GM19239 (cell line): ENCODE data around the gene NFASC.

Experiments used
- DNase-seq: peaks from one replicate; pipeline ENCODE4 v3.0.0; 2011; ENCODE audit warnings: low spot score; ENCODE audit not compliant: insufficient read length
- FAIRE-seq: peaks from 2 replicates; lab custom pipeline; 2011; peaks lifted over from hg19 to GRCh38; lab: Jason Lieb, UNC

The NFASC gene

DNA sequence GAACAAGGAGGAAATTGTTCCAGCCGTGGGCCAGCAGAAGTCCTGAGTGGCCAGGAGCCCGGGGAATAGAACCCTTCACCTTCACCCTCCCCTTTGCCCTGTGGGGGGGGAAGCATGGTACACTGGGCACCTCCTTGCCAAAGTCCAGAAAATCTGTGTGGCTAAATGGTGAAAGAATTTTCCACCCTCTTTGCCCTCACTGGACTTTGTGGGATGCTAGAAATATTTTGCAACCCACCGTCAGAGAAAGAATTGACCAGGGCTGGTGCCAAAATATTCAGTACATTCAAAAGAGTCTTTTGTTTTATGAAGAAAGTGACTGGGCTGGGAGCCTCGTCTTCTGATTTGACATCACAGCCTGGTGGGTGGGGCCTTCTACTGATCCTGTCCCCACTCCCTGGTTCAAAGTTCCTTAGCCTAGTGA lies 14.6 kb downstream of the NFASC start:
- no peak for FAIRE-seq

GRCh38 chr1:204885790-204886189 lies 15.1 kb downstream of the NFASC start:
- FAIRE-seq (no peak), DNase-seq (no peak)

More for the DNA sequence above, 14.6 kb downstream of the NFASC start:
- no peak for DNase-seq

GRCh38 chr1:204887846-204888245 lies 17.2 kb downstream of the NFASC start:
- FAIRE-seq = no peak
- no peak for DNase-seq

DNA sequence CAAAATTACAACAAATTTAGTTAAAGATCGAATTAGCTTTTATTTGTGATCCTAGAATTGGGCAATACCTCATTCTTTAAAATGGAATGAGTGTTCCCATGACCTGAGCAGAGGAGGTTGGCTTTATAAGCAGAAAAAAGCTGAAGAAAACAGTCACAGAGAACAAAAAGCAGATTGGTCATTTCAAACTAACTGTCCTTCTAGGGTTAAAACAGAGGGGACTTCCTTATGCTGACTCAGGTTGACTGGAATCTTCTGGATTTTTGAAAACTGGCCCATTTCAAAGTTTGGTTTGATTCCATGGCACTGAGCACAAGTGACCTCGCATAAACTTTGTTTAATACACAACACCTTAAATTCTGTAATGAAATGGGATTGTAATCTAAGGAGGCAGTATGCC lies 17.6 kb downstream of the NFASC start:
- DNase-seq (no peak), FAIRE-seq (no peak)

- no peak for DNase-seq
- no peak for FAIRE-seq
Observed at GRCh38 chr1:204889681-204890383, 19.2 kb downstream of the NFASC start.

DNA sequence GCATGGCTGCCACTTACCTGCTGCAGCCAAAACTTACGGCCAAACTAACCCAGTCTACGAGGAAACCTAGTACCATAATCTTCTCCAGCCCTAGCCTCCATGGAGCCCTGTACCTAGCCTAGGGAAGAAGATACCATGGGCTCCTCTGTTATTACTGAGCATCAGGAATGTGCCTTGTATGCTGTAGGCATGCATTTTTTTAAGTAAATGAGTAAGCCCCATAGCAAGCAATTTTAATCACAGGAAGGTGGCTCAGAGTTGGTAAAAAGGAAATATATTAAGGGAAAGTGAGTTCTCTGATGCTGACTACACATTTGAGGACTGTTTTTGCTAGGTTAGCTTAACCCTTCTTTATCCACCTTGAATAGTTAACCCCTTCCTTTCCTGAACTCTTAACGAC lies 21.2 kb downstream of the NFASC start:
- FAIRE-seq (no peak), DNase-seq (no peak)

DNA sequence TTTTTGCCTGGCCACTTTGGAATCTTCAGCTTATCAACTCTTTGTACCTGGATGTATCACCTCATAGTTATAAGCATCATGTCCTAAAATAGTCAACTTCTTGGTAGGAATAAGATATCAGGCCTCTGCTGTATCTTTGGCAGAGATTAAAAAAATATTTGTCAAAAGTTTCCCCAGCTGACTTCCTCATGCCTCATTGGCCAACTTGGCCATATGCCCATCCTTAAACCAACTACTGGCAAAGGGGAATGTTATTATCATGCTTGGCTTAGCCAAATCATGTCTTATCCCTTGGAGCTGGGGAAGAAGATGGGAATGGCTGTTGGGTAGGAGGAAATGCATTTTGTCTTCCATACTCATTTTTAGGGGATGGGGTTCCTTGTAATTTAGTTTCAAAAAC lies 23.4 kb downstream of the NFASC start:
- no peak for FAIRE-seq
- no peak for DNase-seq

GRCh38 chr1:204894606-204895005 lies 23.9 kb downstream of the NFASC start:
- FAIRE-seq (no peak), DNase-seq (no peak)

GRCh38 chr1:204896023-204896422 lies 25.4 kb downstream of the NFASC start:
- no peak for FAIRE-seq

DNA sequence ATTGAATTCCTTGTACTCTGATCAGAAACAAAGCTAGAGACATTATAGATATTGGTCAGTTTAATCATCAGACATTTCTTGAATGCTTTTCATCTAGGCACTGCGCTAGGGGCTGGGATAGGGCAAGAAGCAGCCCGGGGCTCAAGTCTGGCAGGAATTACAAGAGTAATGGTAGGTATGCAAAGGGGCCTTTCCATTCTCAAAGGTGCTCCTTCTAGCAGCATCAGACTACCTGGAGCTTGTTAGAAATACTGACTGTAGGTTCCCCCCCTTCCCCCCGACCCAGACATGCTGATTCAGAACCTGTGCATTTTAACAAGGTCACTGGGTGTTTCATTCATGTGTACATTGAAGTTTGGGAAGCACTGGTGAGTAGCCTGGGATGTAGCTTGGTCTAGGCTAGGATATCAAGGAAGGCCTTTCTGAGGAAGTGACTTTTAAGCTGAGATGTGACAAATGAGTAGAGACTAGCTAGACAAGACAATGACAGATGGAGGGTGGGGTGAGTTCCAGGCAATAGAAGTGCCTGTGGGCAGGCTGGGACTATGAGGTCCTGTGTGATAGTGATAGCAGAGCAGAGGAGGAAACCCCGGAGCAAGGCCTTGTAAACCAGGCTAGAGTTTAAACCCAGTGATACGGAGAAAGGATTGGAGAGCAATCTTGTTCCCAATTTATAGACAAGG lies 26.3 kb downstream of the NFASC start:
- FAIRE-seq = no peak
- DNase-seq = no peak

More at GRCh38 chr1:204896023-204896422, 25.4 kb downstream of the NFASC start:
- no peak for DNase-seq

GRCh38 chr1:204900721-204901120 lies 30.1 kb downstream of the NFASC start:
- FAIRE-seq (no peak), DNase-seq (no peak)

GRCh38 chr1:204902671-204903070 lies 32.0 kb downstream of the NFASC start:
- DNase-seq (no peak), FAIRE-seq (no peak)

DNA sequence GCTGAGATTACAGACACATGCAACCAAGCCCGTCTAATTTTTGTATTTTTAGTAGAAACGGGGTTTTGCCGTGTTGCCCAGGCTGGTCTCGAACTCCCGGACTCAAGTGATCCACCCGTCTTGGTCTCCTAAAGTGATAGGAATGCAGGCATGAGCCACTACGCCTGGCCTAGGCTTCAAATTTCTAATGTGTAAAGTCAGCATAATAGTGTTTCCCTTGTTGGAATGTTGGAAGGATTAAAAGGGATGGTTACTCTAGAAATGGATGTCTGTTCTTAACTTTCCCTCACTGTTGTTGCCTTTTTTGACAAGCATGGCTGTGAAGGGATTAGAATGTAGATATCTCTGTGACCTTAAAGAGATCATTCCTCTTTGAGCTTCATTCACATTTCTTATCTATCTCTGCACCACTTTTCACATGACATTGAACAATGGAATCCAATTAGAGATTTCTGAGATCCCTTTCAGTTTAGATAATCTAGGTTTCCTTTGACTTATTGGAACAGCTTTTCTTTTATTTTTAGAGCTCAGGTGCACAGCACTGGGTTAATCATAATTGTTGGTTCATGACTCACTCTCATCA lies 33.7 kb downstream of the NFASC start:
- no peak for DNase-seq
- FAIRE-seq = no peak

DNA sequence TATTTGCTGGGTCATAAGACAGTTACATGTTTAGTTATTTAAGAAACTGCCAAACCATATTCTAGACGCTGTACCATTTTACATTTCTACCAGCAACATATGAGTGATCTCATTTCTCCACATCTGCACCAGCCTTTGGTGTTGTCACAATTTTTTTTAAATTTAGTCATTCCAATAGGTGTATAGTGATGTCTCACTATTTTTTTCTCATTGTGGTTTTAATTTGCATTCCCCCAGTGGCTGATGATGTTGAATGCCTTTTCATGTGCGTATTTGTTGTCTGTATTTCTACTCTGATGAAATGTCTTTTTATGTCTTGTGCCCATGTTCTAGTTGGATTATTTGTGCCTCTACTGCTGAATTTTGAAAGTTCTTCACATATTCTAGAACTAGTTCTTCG lies 38.4 kb downstream of the NFASC start:
- DNase-seq (no peak), FAIRE-seq (no peak)

DNA sequence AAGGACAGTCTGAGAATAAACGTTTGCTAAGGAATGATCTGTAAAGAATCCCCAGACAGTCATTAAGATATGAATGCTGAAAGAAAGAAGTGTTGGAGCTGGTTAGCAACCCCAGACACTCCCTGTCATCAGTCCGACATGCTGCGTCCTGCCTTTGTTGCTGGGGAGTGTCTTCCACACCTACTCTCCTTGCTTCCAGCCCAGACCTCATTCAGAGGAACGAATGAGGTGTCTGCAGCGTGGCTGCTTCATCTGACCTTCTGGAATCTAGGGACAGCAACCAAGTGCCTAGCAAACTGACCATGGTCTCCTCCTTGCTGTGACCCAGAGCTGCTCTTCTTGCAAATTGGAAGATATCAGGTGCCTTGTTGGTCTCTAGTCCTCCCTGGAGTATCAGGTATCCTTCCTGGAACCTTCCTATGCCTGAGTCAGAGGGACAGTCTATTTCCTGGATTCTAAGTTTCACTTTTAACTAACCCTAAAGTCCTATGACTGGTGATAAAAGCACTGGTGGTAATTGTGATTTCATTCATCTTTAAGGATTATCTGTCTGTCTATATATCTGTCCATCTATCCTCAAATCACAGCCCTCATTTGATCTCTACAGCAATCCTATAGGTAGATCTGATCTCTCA lies 45.3 kb downstream of the NFASC start:
- no peak for DNase-seq
- no peak for FAIRE-seq

- DNase-seq = no peak
- FAIRE-seq = no peak
Observed at GRCh38 chr1:204917802-204918201, 47.1 kb downstream of the NFASC start.

DNA sequence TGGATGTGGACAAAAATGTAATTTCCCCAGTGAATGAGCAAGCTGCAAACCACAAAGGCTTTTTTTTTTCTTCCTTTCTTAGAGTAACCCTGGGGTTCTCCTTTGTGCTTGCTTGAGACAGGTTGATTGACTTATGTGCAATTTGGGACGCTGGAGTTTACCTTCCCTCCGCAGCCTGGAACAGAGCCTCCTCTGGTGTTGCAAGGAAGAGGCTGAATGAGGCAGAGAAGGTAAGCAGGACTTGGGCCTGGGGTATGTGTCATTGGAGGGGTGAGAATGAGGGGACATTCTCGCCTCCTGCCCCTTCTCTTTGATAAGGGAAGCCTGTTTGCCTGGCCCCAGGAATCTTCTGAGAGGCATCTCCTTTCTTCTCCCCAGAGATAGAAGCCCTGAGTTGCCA lies 49.8 kb downstream of the NFASC start:
- FAIRE-seq = no peak
- no peak for DNase-seq

DNA sequence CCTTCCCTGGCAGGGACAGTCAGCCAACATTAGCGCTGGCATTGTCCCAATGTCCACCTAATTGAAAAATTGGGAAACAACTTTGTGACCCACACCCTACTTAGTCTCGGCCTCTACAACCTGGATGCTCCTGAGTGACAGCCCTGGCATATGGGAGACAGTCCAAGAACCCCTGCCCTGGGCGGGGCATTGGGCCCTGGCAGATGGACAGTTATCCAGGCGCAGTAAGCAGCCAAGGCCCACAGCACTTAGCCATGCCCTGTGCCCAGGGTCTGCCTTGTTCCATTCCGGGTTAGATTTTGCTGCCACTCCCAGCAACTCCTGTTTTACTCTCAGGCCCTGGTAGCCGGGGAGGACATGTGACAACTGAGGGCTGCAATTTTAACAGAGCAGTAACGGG lies 50.3 kb downstream of the NFASC start:
- DNase-seq (no peak), FAIRE-seq (no peak)

DNA sequence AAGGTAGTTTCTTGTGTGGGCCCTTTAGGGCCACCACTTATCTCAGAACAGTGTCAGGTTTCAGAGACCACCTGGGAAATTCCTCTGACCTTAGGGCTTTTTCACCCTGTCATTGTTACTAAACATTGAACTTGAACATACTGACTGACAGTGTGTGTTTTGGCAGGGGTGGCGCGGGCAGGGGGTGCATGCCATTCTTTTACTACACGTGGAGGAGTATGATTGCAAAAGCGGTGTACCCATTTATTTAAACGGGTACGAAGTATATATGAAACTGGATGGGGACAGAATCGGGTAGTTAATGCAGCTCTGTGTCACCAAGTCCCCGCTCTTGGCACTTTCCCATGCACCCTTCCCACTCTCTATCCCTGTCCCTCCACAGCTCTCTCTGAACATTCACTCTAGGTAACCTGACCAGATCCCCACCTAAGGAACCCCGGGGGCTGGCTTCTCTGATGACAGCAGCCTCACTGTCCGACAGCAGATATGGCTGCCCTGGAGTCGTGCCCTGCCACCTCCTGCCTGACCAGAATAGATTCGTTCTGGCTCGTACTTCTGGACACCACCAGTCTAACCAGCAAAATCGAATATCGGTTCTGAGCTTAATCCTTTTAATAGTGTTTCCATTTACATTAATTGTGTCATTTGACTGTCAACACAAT lies 51.3 kb downstream of the NFASC start:
- no peak for FAIRE-seq
- no peak for DNase-seq

- FAIRE-seq = no peak
- no peak for DNase-seq
Observed at GRCh38 chr1:204923201-204923600, 52.5 kb downstream of the NFASC start.

DNA sequence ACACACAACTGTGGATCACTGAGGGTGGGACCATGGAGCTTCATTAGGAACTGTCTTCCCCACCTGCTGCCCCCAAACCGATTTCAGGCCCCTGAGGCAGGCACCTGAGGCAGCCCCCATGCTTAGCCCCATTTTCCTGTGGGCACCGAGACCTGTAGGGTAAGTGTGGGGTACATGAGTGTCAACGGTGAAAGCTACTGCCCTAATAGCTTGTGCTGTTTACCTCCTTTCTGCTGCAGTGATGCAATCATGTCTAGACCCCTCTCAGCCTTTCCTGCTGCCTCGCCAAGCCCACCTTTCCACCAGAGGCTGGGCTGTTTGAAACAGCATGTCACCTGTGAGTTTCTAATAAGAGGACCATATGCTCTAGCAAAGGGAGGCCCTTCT lies 53.0 kb downstream of the NFASC start:
- FAIRE-seq (no peak), DNase-seq (no peak)
